Measurements from ENCODE around the gene KCNT1.

KCNT1 gene

GRCh38 chr9:135673941-135674340, 28.0 kb upstream of the KCNT1 start:
- TF ChIP-seq CTCF (IDR thresholded peaks at IDR 0.05; ENCODE audit: low read depth, low read length) = no peak
- no peak overlapping the region for H3K4me3 ChIP-seq (ENCODE audit: low read depth, low read length)

GRCh38 chr9:135674977-135675376, 27.0 kb upstream of the KCNT1 start:
- TF ChIP-seq CTCF (IDR thresholded peaks at IDR 0.05; ENCODE audit: low read depth, low read length) = no peak
- H3K4me3 ChIP-seq (ENCODE audit: low read depth, low read length) = no peak overlapping the region

GRCh38 chr9:135676891-135677290, 25.1 kb upstream of the KCNT1 start:
- H3K4me3 ChIP-seq (ENCODE audit: low read depth, low read length) = no peak overlapping the region
- TF ChIP-seq CTCF (IDR thresholded peaks at IDR 0.05; ENCODE audit: low read depth, low read length) = no peak

- TF ChIP-seq CTCF (IDR thresholded peaks at IDR 0.05; ENCODE audit: low read depth, low read length) = no peak
- H3K4me3 ChIP-seq (ENCODE audit: low read depth, low read length) = no peak overlapping the region
Measured at GRCh38 chr9:135677641-135678168, 24.3 kb upstream of the KCNT1 start.

- H3K4me3 ChIP-seq (ENCODE audit: low read depth, low read length) = no peak overlapping the region
Measured at GRCh38 chr9:135678236-135679017, 23.6 kb upstream of the KCNT1 start.

GRCh38 chr9:135680056-135680455, 21.9 kb upstream of the KCNT1 start:
- no peak for TF ChIP-seq CTCF (IDR thresholded peaks at IDR 0.05; ENCODE audit: low read depth, low read length)
- no peak overlapping the region for H3K4me3 ChIP-seq (ENCODE audit: low read depth, low read length)

More at GRCh38 chr9:135678236-135679017, 23.6 kb upstream of the KCNT1 start:
- TF ChIP-seq CTCF (IDR thresholded peaks at IDR 0.05; ENCODE audit: low read depth, low read length) = no peak

- no peak for TF ChIP-seq CTCF (IDR thresholded peaks at IDR 0.05; ENCODE audit: low read depth, low read length)
- H3K4me3 ChIP-seq (ENCODE audit: low read depth, low read length) = no peak overlapping the region
Measured at GRCh38 chr9:135681161-135681560, 20.8 kb upstream of the KCNT1 start.

All from WI38 (cell line).